HEK293 (cell line): ENCODE data around the gene NFIC.

Experiments used
- INSM2 ChIP-seq: fragments of 450-650 bp; formaldehyde crosslinking; IDR thresholded peaks from 2 replicates; pipeline ENCODE4 v1.5.1; 2016; ENCODE audit warnings: missing biosample characterization, missing genetic modification characterization
- PATZ1 ChIP-seq: fragments of 450-650 bp; formaldehyde crosslinking; IDR thresholded peaks from 2 replicates; pipeline ENCODE4 v1.5.1; 2016; ENCODE audit warnings: missing biosample characterization, missing genetic modification characterization
- ZNF10 ChIP-seq: fragments of 450-650 bp; formaldehyde crosslinking; IDR thresholded peaks from 2 replicates; pipeline ENCODE4 v1.5.1; 2017; ENCODE audit warnings: missing biosample characterization, missing genetic modification characterization
- ZNF302 ChIP-seq: fragments of 450-650 bp; formaldehyde crosslinking; IDR thresholded peaks from 2 replicates; pipeline ENCODE4 v1.5.1; 2016; ENCODE audit warnings: missing biosample characterization, missing genetic modification characterization, low read depth
- ZNF501 ChIP-seq: fragments of 450-650 bp; formaldehyde crosslinking; IDR thresholded peaks from 2 replicates; pipeline ENCODE4 v1.5.1; 2016; ENCODE audit warnings: missing biosample characterization, missing genetic modification characterization
- ZNF560 ChIP-seq: fragments of 450-650 bp; formaldehyde crosslinking; IDR thresholded peaks from 2 replicates; pipeline ENCODE4 v1.5.1; 2017; ENCODE audit warnings: missing biosample characterization, missing genetic modification characterization, borderline replicate concordance
- ZXDB ChIP-seq: fragments of 450-650 bp; formaldehyde crosslinking; IDR thresholded peaks from 2 replicates; pipeline ENCODE4 v1.5.1; 2016; ENCODE audit warnings: missing biosample characterization, missing genetic modification characterization
- TF ChIP-seq, protein P1 (sequence below): fragments of 450-650 bp; formaldehyde crosslinking; IDR thresholded peaks from 2 replicates; pipeline ENCODE4 v1.5.1; 2016; ENCODE audit warnings: missing biosample characterization, missing genetic modification characterization

DNA sequence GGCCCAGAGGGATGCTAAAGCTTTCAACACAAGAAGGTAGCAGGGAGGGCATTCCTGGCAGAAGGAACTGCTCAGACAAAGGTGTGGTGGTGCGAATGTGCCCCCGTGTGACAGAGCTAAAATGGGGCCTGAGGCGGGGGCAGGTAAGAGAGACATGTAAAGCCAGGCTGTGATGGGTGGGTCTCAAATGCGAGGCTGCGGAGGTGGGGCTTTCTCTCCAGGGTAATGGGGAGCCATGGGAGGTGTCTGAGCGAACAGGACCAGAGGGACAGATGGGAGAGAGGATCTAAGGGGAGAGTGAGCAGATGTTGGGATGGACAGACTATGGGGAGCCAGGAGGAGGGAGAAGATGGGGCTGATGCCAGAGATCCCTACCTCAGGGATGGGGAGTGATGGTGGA is 44.7 kb upstream of the NFIC start:
- no peak for TF ChIP-seq ZNF302 (tag by site-specific recombination)
- TF ChIP-seq, protein P1, sequence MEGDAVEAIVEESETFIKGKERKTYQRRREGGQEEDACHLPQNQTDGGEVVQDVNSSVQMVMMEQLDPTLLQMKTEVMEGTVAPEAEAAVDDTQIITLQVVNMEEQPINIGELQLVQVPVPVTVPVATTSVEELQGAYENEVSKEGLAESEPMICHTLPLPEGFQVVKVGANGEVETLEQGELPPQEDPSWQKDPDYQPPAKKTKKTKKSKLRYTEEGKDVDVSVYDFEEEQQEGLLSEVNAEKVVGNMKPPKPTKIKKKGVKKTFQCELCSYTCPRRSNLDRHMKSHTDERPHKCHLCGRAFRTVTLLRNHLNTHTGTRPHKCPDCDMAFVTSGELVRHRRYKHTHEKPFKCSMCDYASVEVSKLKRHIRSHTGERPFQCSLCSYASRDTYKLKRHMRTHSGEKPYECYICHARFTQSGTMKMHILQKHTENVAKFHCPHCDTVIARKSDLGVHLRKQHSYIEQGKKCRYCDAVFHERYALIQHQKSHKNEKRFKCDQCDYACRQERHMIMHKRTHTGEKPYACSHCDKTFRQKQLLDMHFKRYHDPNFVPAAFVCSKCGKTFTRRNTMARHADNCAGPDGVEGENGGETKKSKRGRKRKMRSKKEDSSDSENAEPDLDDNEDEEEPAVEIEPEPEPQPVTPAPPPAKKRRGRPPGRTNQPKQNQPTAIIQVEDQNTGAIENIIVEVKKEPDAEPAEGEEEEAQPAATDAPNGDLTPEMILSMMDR (tag by site-specific recombination) = no peak
- no peak for TF ChIP-seq ZNF10 (tag by site-specific recombination)
- no peak for TF ChIP-seq ZXDB (tag by site-specific recombination)
- no peak for TF ChIP-seq INSM2 (tag by site-specific recombination)
- TF ChIP-seq ZNF560 (tag by site-specific recombination) = no peak
- TF ChIP-seq PATZ1 (tag by site-specific recombination) = no peak
- no peak for TF ChIP-seq ZNF501 (tag by site-specific recombination)
